ENCODE data around the gene BICC1. TPM values are rescaled to one million over a fixed set of nuclear protein-coding genes. Genes with fewer than 3 reads are reported as not detected.
A peak's percentile ranks its signal among the peaks of the same experiment; 100 is the strongest.

Gene BICC1
- total and polyA plus RNA-seq, 4 donors = 0.82 to 6.1 (median 4.5) TPM

DNA sequence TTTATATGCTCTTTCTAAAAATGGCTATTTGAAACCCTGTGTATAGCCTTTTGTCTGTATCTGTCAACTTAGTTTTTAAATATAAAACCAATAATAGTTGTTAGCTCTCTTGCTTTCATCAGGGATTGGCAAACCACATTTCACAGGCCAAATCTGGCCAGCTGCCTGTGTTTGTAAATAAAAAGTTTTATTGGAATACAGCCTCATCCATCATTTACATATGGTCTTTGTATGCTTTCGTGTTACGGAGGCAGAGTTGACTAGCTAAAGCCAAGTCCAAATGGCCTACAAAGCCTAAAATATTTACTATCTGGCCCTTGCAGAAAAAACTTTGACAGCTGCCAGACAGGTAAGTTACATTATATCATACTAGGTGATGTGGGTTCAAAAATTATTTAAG lies 235.0 kb downstream of the BICC1 start (continued):
- TF ChIP-seq, protein P1, sequence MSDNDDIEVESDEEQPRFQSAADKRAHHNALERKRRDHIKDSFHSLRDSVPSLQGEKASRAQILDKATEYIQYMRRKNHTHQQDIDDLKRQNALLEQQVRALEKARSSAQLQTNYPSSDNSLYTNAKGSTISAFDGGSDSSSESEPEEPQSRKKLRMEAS (IDR thresholded peaks at IDR 0.05) = peak; percentile 15
- peak in 1 of 2 donors; percentile 8 for TF ChIP-seq RAD21 (IDR thresholded peaks at IDR 0.05)
- no peak for TF ChIP-seq JUND (IDR thresholded peaks at IDR 0.05)
- no peak for TF ChIP-seq NR2F2 (IDR thresholded peaks at IDR 0.05)
- TF ChIP-seq, protein P2, sequence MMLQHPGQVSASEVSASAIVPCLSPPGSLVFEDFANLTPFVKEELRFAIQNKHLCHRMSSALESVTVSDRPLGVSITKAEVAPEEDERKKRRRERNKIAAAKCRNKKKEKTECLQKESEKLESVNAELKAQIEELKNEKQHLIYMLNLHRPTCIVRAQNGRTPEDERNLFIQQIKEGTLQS (IDR thresholded peaks at IDR 0.05) = no peak
- peak in 1 of 2 donors; percentile 50 for TF ChIP-seq RXRA (IDR thresholded peaks at IDR 0.05)
- peak; percentile 52 for TF ChIP-seq YY1 (IDR thresholded peaks at IDR 0.05)
- TF ChIP-seq SP1 (IDR thresholded peaks at IDR 0.05) = peak; percentile 15
- TF ChIP-seq GABPA (IDR thresholded peaks at IDR 0.05 in 1 of 2, conservative IDR thresholded peaks at IDR 0.05 in 1 of 2) = no peak
- no peak for TF ChIP-seq TAF1 (conservative IDR thresholded peaks at IDR 0.05)
- TF ChIP-seq HNF4G (IDR thresholded peaks at IDR 0.05) = no peak

DNA sequence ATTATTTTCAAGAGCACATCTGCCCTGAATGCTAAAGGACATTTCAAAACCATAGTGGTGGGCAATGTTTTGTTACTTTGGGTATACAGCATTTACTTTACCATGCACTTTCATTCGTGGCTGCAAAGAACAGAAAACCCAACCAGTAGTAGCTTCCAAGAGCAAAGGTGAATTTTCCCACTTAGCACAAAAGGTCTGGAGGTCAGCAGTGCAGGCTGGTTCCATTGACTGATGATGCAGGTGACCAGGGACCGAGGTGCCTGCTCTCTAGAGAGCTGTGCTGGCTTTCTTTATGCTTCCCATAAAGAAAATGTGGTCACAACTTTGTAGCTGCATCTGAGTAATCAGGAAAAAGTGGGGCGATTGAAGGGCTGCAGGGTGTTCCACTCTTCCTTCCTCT lies 240.0 kb downstream of the BICC1 start:
- Histone ChIP-seq H3K27me3 (ENCODE audit: control insufficient read depth in 4 of 4, insufficient read depth in 4 of 4, low read length in 3 of 4) (no peaks in the 10 kb centered on the region), H3K9me3 (ENCODE audit: control insufficient read depth in 4 of 4, low read length in 3 of 4) (no peaks in the 10 kb centered on the region), H3K36me3 (ENCODE audit: control insufficient read depth in 4 of 4, insufficient read depth in 3 of 4, low read depth in 1 of 4, low read length in 3 of 4) (no peaks in the 10 kb centered on the region), H3K27ac (ENCODE audit: low read depth in 1 of 2, low read length in 2 of 2) (no peak overlapping the region), H3K9ac (ENCODE audit: low read depth in 1 of 2, low read length in 2 of 2) (no peak overlapping the region), H3K4me1 (ENCODE audit: control insufficient read depth in 4 of 4, insufficient read depth in 4 of 4, low read length in 3 of 4) (peaks cover 16 to 62% (median 53%) of the 10 kb centered on the region in 4 donors), H3K4me3 (ENCODE audit: low read depth in 1 of 3, low read length in 3 of 3) (no peak overlapping the region)
- TF ChIP-seq RAD21 (IDR thresholded peaks at IDR 0.05) = peak; percentile 34 to 35
- TF ChIP-seq RXRA (IDR thresholded peaks at IDR 0.05) = peak; percentile 83 to 84
- peak; percentile 92 for TF ChIP-seq HNF4A (conservative IDR thresholded peaks at IDR 0.05)
- TF ChIP-seq, protein P3, sequence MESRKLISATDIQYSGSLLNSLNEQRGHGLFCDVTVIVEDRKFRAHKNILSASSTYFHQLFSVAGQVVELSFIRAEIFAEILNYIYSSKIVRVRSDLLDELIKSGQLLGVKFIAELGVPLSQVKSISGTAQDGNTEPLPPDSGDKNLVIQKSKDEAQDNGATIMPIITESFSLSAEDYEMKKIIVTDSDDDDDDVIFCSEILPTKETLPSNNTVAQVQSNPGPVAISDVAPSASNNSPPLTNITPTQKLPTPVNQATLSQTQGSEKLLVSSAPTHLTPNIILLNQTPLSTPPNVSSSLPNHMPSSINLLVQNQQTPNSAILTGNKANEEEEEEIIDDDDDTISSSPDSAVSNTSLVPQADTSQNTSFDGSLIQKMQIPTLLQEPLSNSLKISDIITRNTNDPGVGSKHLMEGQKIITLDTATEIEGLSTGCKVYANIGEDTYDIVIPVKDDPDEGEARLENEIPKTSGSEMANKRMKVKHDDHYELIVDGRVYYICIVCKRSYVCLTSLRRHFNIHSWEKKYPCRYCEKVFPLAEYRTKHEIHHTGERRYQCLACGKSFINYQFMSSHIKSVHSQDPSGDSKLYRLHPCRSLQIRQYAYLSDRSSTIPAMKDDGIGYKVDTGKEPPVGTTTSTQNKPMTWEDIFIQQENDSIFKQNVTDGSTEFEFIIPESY (IDR thresholded peaks at IDR 0.05) = peak; percentile 52
- TF ChIP-seq, protein P4, sequence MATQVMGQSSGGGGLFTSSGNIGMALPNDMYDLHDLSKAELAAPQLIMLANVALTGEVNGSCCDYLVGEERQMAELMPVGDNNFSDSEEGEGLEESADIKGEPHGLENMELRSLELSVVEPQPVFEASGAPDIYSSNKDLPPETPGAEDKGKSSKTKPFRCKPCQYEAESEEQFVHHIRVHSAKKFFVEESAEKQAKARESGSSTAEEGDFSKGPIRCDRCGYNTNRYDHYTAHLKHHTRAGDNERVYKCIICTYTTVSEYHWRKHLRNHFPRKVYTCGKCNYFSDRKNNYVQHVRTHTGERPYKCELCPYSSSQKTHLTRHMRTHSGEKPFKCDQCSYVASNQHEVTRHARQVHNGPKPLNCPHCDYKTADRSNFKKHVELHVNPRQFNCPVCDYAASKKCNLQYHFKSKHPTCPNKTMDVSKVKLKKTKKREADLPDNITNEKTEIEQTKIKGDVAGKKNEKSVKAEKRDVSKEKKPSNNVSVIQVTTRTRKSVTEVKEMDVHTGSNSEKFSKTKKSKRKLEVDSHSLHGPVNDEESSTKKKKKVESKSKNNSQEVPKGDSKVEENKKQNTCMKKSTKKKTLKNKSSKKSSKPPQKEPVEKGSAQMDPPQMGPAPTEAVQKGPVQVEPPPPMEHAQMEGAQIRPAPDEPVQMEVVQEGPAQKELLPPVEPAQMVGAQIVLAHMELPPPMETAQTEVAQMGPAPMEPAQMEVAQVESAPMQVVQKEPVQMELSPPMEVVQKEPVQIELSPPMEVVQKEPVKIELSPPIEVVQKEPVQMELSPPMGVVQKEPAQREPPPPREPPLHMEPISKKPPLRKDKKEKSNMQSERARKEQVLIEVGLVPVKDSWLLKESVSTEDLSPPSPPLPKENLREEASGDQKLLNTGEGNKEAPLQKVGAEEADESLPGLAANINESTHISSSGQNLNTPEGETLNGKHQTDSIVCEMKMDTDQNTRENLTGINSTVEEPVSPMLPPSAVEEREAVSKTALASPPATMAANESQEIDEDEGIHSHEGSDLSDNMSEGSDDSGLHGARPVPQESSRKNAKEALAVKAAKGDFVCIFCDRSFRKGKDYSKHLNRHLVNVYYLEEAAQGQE (IDR thresholded peaks at IDR 0.05) = peak; percentile 35
- TF ChIP-seq, protein P5, sequence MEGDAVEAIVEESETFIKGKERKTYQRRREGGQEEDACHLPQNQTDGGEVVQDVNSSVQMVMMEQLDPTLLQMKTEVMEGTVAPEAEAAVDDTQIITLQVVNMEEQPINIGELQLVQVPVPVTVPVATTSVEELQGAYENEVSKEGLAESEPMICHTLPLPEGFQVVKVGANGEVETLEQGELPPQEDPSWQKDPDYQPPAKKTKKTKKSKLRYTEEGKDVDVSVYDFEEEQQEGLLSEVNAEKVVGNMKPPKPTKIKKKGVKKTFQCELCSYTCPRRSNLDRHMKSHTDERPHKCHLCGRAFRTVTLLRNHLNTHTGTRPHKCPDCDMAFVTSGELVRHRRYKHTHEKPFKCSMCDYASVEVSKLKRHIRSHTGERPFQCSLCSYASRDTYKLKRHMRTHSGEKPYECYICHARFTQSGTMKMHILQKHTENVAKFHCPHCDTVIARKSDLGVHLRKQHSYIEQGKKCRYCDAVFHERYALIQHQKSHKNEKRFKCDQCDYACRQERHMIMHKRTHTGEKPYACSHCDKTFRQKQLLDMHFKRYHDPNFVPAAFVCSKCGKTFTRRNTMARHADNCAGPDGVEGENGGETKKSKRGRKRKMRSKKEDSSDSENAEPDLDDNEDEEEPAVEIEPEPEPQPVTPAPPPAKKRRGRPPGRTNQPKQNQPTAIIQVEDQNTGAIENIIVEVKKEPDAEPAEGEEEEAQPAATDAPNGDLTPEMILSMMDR (IDR thresholded peaks at IDR 0.05; ENCODE audit: low read depth, low read length, missing input control) = no peak
- no peak for TF ChIP-seq GABPA (IDR thresholded peaks at IDR 0.05 in 1 of 2, conservative IDR thresholded peaks at IDR 0.05 in 1 of 2)
- TF ChIP-seq EGR1 (IDR thresholded peaks at IDR 0.05; ENCODE audit: low read depth in 2 of 2) = no peak
- TF ChIP-seq, protein P2 (IDR thresholded peaks at IDR 0.05) = no peak
- TF ChIP-seq YY1 (IDR thresholded peaks at IDR 0.05) = peak; percentile 82
- TF ChIP-seq TAF1 (conservative IDR thresholded peaks at IDR 0.05) = no peak
- peak in 1 of 2 donors; percentile 45 for TF ChIP-seq JUND (IDR thresholded peaks at IDR 0.05)
- no peak for TF ChIP-seq FOXA2 (IDR thresholded peaks at IDR 0.05)
- peak; percentile 64 for TF ChIP-seq HNF4G (IDR thresholded peaks at IDR 0.05)
- TF ChIP-seq SP1 (IDR thresholded peaks at IDR 0.05) = peak; percentile 81
- TF ChIP-seq, protein P1 (IDR thresholded peaks at IDR 0.05) = peak; percentile 45
- TF ChIP-seq FOXA1 (IDR thresholded peaks at IDR 0.05) = no peak
- peak; percentile 96 for TF ChIP-seq NR2F2 (IDR thresholded peaks at IDR 0.05)
- 41% methylated on average over 3 of the region's 3 CpGs for WGBS
- no peak for DNase-seq (ENCODE audit: low spot score)

Measured in liver (tissue), 9 donors.